GM23338 (cell line): Measurements from ENCODE around the gene PRPSAP1. TPM values are rescaled to one million over a fixed set of nuclear protein-coding genes. Genes with fewer than 3 reads are reported as not detected.

Experiments
- ATAC-seq: fragments of 200-7000 bp; cut with Tn5 transposase; 3 replicates; pipeline ENCODE4 v1.9.1; 2020
- DNase-seq: peaks from one replicate; pipeline ENCODE4 v3.0.0-alpha.2; 2015; ENCODE audit warnings: low spot score
- H2AFZ ChIP-seq: fragments of 200-600 bp; sonication (generic); 2 replicates; pipeline ENCODE4 v1.8.0; 2016; ENCODE audit warnings: antibody characterized with exemption, mild to moderate bottlenecking, moderate library complexity
- H3F3A ChIP-seq: fragments of 200-600 bp; sonication (generic); replicated peaks from 2 replicates; pipeline ENCODE4 v1.8.0; 2017; ENCODE audit warnings: antibody characterized with exemption, mixed run types, low read depth
- H3K27ac ChIP-seq: fragments of 200-600 bp; sonication (generic); 2 replicates; pipeline ENCODE4 v1.6.1; 2016; ENCODE audit warnings: low read depth
- H3K27me3 ChIP-seq: fragments of 200-600 bp; sonication (generic); 2 replicates; pipeline ENCODE4 v1.8.0; 2016; ENCODE audit warnings: mild to moderate bottlenecking, mixed run types, moderate library complexity; ENCODE audit not compliant: insufficient read depth
- H3K36me3 ChIP-seq: fragments of 200-600 bp; sonication (generic); 2 replicates; pipeline ENCODE4 v1.8.0; 2016; ENCODE audit warnings: mild to moderate bottlenecking; ENCODE audit not compliant: insufficient read depth
- H3K4me1 ChIP-seq: fragments of 200-600 bp; sonication (generic); 2 replicates; pipeline ENCODE4 v1.8.0; 2016; ENCODE audit warnings: mild to moderate bottlenecking, moderate library complexity; ENCODE audit not compliant: insufficient read depth
- H3K4me2 ChIP-seq: fragments of 200-600 bp; sonication (generic); 2 replicates; pipeline ENCODE4 v1.7.1; 2017; ENCODE audit warnings: mixed run types
- H3K4me3 ChIP-seq: fragments of 200-600 bp; sonication (generic); 2 replicates; pipeline ENCODE4 v1.6.1; 2016; ENCODE audit warnings: mixed run types
- H3K79me2 ChIP-seq: fragments of 200-600 bp; sonication (generic); replicated peaks from 2 replicates; pipeline ENCODE4 v1.8.0; 2017; ENCODE audit warnings: mild to moderate bottlenecking; ENCODE audit not compliant: insufficient read depth
- H3K9me2 ChIP-seq: fragments of 200-600 bp; sonication (generic); 2 replicates; pipeline ENCODE4 v1.8.0; 2017; ENCODE audit not compliant: insufficient read depth
- H4K20me1 ChIP-seq: fragments of 200-600 bp; sonication (generic); replicated peaks from 2 replicates; pipeline ENCODE4 v1.8.0; 2017; ENCODE audit warnings: mild to moderate bottlenecking; ENCODE audit not compliant: insufficient read depth
- H3K27ac Mint-ChIP-seq: 2 replicates; pipeline ENCODE4 v1.8.0; 2020; ENCODE audit warnings: inconsistent platforms, mild to moderate bottlenecking, moderate library complexity, mixed read lengths
- H3K27me3 Mint-ChIP-seq: 3 replicates; pipeline ENCODE4 v1.8.0; 2022; ENCODE audit warnings: low read depth, mild to moderate bottlenecking, moderate library complexity, mixed read lengths, inconsistent platforms; ENCODE audit not compliant: insufficient read depth, poor library complexity
- H3K36me3 Mint-ChIP-seq: 3 replicates; pipeline ENCODE4 v1.8.0; 2021; ENCODE audit warnings: low read depth, mild to moderate bottlenecking, inconsistent platforms, moderate library complexity, mixed read lengths
- H3K4me1 Mint-ChIP-seq: 3 replicates; pipeline ENCODE4 v1.8.0; 2020; ENCODE audit warnings: mild to moderate bottlenecking, inconsistent platforms, mixed read lengths
- H3K4me3 Mint-ChIP-seq: 3 replicates; pipeline ENCODE4 v1.8.0; 2021; ENCODE audit warnings: moderate library complexity, mild to moderate bottlenecking, inconsistent platforms, mixed read lengths
- H3K9me3 Mint-ChIP-seq: 3 replicates; pipeline ENCODE4 v1.8.0; 2020; ENCODE audit warnings: moderate library complexity, mild to moderate bottlenecking, inconsistent platforms, mixed read lengths
- CREB1 ChIP-seq: fragments of 250-450 bp; sonication (Bioruptor Pico); IDR thresholded peaks from 2 replicates; pipeline ENCODE4 v1.5.0; 2020; ENCODE audit warnings: low read depth, mild to moderate bottlenecking, moderate library complexity
- EZH2phosphoT487 ChIP-seq: fragments of 200-600 bp; sonication (generic); IDR thresholded peaks from one replicate; pipeline ENCODE4 v1.8.1; 2018; ENCODE audit warnings: antibody characterized with exemption; ENCODE audit not compliant: unreplicated experiment
- JUNB ChIP-seq: IDR thresholded peaks from one replicate; pipeline ENCODE4 v1.6.1; 2016; ENCODE audit warnings: antibody characterized with exemption; ENCODE audit not compliant: unreplicated experiment
- NANOG ChIP-seq: IDR thresholded peaks from 2 replicates; pipeline ENCODE4 v1.6.1; 2016; ENCODE audit warnings: antibody characterized with exemption, borderline replicate concordance
- POLR2AphosphoS5 ChIP-seq: IDR thresholded peaks from 2 replicates; pipeline ENCODE4 v1.6.1; 2016; ENCODE audit warnings: antibody characterized with exemption, low read depth
- STAT1 ChIP-seq: IDR thresholded peaks from one replicate; pipeline ENCODE4 v1.6.1; 2016; ENCODE audit warnings: antibody characterized with exemption; ENCODE audit not compliant: unreplicated experiment
- ZNF114 ChIP-seq: fragments of 250-450 bp; sonication (Bioruptor Pico); IDR thresholded peaks from 2 replicates; pipeline ENCODE4 v1.5.0; 2020; ENCODE audit warnings: mild to moderate bottlenecking, moderate library complexity
- ZNF331 ChIP-seq: fragments of 250-450 bp; sonication (Bioruptor Pico); IDR thresholded peaks from 2 replicates; pipeline ENCODE4 v1.5.0; 2020; ENCODE audit warnings: low read depth, mild to moderate bottlenecking, moderate library complexity
- polyA plus RNA-seq: library from polyadenylated mRNA; unstranded; fragments of >200 nt; fragmentation: Nextera tagmentation; extraction: Ambion mirVana; gene quantifications from 2 replicates; pipeline ENCODE4 v1.2.1, GENCODE V29; 2016
- total RNA-seq: library from RNA; depleted of rRNA; stranded (reverse); fragments of >200 nt; shearing (Covaris generic); gene quantifications from 2 replicates; pipeline ENCODE4 v1.2.3, GENCODE V29; 2014
- TF ChIP-seq, protein P1 (sequence below): IDR thresholded peaks from one replicate; pipeline ENCODE4 v1.6.1; 2018; ENCODE audit warnings: antibody characterized with exemption; ENCODE audit not compliant: unreplicated experiment
- TF ChIP-seq, protein P2 (sequence below), 2 experiments: fragments of 200-600 bp in 1 of 2; sonication (generic) in 1 of 2; conservative IDR thresholded peaks; 2 replicates each; pipeline versions ENCODE4 v1.5.1 to v1.6.1; 2016 to 2017; ENCODE audit warnings: antibody characterized with exemption in 2 of 2, low read depth in 2 of 2, mild to moderate bottlenecking in 2 of 2, moderate library complexity in 1 of 2
- TF ChIP-seq, protein P3 (sequence below): IDR thresholded peaks from 2 replicates; pipeline ENCODE4 v1.6.1; 2016; ENCODE audit warnings: antibody characterized with exemption
- TF ChIP-seq, protein P4 (sequence below): fragments of 250-450 bp; sonication (Bioruptor Pico); IDR thresholded peaks from 2 replicates; pipeline ENCODE4 v1.5.0; 2020; ENCODE audit warnings: mild to moderate bottlenecking, moderate library complexity

PRPSAP1 gene
- total and polyA plus RNA-seq, 2 experiments from 2014 or later: 39.5 to 58.8 TPM

DNA sequence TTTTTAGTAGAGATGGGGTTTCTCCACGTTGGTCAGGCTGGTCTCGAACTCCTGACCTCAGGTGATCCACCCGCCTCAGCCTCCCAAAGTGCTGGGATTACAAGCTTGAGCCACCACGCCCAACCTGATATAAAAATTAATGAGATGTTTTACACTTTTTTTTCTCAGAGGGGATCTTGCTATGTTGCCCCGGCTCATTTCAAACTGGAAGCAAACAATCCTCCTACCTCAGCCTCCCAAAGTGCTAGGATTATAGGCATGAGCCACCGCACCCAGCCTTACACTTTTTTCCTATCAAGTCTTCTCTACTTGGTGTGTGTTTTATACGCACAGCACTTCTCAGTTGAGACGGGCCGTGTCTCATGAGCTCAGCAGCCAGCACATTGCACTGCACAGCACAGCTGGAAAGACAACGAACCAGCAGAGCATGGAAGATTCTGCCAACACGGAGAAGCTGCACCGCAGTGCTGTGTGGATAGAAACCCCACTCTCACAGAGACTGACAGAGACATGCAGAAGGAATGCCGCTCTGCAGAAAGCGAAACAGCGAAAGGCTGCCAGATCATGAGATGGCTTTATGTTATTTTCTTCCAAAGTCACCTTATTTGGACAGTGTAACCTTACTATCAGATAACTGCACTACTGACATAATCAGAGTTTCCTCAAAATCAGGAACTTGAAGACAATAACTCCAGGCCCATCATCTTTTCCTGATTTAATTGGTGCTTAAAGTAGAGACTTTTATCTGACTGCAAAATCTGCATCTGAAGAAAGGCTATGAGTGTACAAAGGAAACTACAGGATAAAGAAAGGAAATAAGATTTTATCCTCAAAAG lies 39.1 kb downstream of the PRPSAP1 start (continued):
- TF ChIP-seq, protein P1, sequence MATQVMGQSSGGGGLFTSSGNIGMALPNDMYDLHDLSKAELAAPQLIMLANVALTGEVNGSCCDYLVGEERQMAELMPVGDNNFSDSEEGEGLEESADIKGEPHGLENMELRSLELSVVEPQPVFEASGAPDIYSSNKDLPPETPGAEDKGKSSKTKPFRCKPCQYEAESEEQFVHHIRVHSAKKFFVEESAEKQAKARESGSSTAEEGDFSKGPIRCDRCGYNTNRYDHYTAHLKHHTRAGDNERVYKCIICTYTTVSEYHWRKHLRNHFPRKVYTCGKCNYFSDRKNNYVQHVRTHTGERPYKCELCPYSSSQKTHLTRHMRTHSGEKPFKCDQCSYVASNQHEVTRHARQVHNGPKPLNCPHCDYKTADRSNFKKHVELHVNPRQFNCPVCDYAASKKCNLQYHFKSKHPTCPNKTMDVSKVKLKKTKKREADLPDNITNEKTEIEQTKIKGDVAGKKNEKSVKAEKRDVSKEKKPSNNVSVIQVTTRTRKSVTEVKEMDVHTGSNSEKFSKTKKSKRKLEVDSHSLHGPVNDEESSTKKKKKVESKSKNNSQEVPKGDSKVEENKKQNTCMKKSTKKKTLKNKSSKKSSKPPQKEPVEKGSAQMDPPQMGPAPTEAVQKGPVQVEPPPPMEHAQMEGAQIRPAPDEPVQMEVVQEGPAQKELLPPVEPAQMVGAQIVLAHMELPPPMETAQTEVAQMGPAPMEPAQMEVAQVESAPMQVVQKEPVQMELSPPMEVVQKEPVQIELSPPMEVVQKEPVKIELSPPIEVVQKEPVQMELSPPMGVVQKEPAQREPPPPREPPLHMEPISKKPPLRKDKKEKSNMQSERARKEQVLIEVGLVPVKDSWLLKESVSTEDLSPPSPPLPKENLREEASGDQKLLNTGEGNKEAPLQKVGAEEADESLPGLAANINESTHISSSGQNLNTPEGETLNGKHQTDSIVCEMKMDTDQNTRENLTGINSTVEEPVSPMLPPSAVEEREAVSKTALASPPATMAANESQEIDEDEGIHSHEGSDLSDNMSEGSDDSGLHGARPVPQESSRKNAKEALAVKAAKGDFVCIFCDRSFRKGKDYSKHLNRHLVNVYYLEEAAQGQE: no peak
- TF ChIP-seq, protein P2, sequence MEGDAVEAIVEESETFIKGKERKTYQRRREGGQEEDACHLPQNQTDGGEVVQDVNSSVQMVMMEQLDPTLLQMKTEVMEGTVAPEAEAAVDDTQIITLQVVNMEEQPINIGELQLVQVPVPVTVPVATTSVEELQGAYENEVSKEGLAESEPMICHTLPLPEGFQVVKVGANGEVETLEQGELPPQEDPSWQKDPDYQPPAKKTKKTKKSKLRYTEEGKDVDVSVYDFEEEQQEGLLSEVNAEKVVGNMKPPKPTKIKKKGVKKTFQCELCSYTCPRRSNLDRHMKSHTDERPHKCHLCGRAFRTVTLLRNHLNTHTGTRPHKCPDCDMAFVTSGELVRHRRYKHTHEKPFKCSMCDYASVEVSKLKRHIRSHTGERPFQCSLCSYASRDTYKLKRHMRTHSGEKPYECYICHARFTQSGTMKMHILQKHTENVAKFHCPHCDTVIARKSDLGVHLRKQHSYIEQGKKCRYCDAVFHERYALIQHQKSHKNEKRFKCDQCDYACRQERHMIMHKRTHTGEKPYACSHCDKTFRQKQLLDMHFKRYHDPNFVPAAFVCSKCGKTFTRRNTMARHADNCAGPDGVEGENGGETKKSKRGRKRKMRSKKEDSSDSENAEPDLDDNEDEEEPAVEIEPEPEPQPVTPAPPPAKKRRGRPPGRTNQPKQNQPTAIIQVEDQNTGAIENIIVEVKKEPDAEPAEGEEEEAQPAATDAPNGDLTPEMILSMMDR (conservative IDR thresholded peaks at IDR 0.05; ENCODE audit: low read depth in 2 of 2): no peak
- TF ChIP-seq EZH2phosphoT487 (no peak), JUNB (no peak), CREB1 (CRISPR knock-in tag) (no peak), ZNF331 (CRISPR knock-in tag) (no peak), POLR2AphosphoS5 (no peak)
- TF ChIP-seq, protein P3, sequence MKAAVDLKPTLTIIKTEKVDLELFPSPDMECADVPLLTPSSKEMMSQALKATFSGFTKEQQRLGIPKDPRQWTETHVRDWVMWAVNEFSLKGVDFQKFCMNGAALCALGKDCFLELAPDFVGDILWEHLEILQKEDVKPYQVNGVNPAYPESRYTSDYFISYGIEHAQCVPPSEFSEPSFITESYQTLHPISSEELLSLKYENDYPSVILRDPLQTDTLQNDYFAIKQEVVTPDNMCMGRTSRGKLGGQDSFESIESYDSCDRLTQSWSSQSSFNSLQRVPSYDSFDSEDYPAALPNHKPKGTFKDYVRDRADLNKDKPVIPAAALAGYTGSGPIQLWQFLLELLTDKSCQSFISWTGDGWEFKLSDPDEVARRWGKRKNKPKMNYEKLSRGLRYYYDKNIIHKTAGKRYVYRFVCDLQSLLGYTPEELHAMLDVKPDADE: no peak

DNA sequence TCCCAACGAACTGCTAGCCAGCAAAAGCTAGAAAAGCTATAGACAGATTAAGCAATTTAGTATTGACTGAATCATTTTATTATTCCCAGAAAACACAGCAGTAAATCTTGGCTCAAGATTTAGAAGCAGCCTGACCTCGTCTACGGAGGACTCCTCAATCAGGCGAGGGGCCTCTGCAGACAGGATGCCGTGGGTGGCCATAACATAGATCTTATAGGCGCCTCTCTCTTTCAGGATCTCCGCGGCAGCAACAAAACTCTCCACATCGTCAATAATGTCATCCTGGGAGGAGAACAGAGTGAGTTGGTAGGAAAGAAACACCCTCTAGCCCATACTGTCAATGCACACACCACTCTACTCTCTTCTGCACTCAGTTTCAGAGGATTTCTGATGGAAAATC lies 41.0 kb downstream of the PRPSAP1 start:
- no peak overlapping the region for H3K27ac Mint-ChIP-seq
- Histone ChIP-seq H3K4me2 (no peak overlapping the region), H2AFZ (no peak overlapping the region), H4K20me1 (no peaks in the 10 kb centered on the region), H3K4me3 (no peak overlapping the region), H3K27ac (no peak overlapping the region), H3K4me1 (no peaks in the 10 kb centered on the region), H3F3A (no peaks in the 10 kb centered on the region), H3K36me3 (0 out of 2 replicates have a peak, but pooled peaks cover 12% of the 10 kb centered on the region), H3K9me2 (no peaks in the 10 kb centered on the region), H3K27me3 (no peaks in the 10 kb centered on the region), H3K79me2 (no peaks in the 10 kb centered on the region)
- no peak overlapping the region for H3K4me3 Mint-ChIP-seq
- peaks cover 2% of the 10 kb centered on the region for H3K27me3 Mint-ChIP-seq
- ATAC-seq (no peak), DNase-seq (no peak)
- peaks cover 19% of the 10 kb centered on the region; the same call in 2 of the 3 replicates for H3K36me3 Mint-ChIP-seq
- H3K9me3 Mint-ChIP-seq: no peaks in the 10 kb centered on the region
- H3K4me1 Mint-ChIP-seq: 0 out of 3 replicates have a peak, but pooled peaks cover 2% of the 10 kb centered on the region
- TF ChIP-seq ZNF114 (no peak), NANOG (no peak), STAT1 (no peak), ZNF331 (CRISPR knock-in tag) (no peak)
- TF ChIP-seq, protein P4, sequence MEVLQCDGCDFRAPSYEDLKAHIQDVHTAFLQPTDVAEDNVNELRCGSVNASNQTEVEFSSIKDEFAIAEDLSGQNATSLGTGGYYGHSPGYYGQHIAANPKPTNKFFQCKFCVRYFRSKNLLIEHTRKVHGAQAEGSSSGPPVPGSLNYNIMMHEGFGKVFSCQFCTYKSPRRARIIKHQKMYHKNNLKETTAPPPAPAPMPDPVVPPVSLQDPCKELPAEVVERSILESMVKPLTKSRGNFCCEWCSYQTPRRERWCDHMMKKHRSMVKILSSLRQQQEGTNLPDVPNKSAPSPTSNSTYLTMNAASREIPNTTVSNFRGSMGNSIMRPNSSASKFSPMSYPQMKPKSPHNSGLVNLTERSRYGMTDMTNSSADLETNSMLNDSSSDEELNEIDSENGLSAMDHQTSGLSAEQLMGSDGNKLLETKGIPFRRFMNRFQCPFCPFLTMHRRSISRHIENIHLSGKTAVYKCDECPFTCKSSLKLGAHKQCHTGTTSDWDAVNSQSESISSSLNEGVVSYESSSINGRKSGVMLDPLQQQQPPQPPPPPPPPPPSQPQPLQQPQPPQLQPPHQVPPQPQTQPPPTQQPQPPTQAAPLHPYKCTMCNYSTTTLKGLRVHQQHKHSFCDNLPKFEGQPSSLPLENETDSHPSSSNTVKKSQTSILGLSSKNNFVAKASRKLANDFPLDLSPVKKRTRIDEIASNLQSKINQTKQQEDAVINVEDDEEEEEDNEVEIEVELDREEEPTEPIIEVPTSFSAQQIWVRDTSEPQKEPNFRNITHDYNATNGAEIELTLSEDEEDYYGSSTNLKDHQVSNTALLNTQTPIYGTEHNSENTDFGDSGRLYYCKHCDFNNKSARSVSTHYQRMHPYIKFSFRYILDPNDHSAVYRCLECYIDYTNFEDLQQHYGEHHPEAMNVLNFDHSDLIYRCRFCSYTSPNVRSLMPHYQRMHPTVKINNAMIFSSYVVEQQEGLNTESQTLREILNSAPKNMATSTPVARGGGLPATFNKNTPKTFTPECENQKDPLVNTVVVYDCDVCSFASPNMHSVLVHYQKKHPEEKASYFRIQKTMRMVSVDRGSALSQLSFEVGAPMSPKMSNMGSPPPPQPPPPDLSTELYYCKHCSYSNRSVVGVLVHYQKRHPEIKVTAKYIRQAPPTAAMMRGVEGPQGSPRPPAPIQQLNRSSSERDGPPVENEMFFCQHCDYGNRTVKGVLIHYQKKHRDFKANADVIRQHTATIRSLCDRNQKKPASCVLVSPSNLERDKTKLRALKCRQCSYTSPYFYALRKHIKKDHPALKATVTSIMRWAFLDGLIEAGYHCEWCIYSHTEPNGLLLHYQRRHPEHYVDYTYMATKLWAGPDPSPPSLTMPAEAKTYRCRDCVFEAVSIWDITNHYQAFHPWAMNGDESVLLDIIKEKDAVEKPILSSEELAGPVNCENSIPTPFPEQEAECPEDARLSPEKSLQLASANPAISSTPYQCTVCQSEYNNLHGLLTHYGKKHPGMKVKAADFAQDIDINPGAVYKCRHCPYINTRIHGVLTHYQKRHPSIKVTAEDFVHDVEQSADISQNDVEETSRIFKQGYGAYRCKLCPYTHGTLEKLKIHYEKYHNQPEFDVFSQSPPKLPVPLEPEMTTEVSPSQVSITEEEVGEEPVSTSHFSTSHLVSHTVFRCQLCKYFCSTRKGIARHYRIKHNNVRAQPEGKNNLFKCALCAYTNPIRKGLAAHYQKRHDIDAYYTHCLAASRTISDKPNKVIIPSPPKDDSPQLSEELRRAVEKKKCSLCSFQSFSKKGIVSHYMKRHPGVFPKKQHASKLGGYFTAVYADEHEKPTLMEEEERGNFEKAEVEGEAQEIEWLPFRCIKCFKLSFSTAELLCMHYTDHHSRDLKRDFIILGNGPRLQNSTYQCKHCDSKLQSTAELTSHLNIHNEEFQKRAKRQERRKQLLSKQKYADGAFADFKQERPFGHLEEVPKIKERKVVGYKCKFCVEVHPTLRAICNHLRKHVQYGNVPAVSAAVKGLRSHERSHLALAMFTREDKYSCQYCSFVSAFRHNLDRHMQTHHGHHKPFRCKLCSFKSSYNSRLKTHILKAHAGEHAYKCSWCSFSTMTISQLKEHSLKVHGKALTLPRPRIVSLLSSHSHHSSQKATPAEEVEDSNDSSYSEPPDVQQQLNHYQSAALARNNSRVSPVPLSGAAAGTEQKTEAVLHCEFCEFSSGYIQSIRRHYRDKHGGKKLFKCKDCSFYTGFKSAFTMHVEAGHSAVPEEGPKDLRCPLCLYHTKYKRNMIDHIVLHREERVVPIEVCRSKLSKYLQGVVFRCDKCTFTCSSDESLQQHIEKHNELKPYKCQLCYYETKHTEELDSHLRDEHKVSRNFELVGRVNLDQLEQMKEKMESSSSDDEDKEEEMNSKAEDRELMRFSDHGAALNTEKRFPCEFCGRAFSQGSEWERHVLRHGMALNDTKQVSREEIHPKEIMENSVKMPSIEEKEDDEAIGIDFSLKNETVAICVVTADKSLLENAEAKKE (CRISPR knock-in tag): no peak
